DMS 273 (cell line): Measurements from ENCODE around the gene MED9.
"Not testable (repeated sequence)": the region's sequence is repeated elsewhere in the genome, so short reads cannot be mapped to it uniquely, and the experiment has no call there.

ENCODE experiments used
- DNase-seq: peaks from one replicate; lab custom pipeline; 2025; ENCODE audit not compliant: unreplicated experiment; lab: John Stamatoyannopoulos, UW

The MED9 gene, protein sequence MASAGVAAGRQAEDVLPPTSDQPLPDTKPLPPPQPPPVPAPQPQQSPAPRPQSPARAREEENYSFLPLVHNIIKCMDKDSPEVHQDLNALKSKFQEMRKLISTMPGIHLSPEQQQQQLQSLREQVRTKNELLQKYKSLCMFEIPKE

DNA sequence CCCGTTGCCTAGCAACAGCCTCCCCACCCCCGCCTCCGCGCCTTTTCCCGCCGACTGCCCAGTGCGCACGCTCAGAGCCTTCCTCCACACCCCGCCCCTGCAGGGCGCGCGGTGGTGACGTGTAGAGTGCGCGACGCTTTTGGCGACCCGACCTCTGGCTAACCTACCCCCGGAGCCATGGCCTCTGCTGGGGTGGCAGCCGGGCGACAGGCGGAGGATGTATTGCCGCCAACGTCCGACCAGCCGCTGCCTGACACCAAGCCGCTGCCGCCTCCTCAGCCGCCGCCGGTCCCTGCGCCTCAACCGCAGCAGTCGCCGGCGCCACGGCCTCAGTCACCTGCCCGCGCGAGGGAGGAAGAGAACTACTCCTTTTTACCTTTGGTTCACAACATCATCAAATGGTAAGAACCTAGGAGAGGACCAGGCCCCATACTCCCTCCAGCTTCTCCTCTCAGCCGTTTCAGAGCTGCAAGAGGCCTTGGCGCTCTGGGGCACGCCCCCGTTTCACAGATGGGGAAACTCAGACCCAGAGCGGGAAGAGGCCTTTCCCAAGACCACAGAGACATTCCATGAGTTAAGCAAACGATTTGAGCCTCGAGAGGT lies at the start of gene MED9:
Gene MED9 (plus strand): TSS at position 136 of the 603 bp plus-strand sequence. CDS start 42 bp downstream, at position 178.
- peak; percentile 96 for DNase-seq

DNA sequence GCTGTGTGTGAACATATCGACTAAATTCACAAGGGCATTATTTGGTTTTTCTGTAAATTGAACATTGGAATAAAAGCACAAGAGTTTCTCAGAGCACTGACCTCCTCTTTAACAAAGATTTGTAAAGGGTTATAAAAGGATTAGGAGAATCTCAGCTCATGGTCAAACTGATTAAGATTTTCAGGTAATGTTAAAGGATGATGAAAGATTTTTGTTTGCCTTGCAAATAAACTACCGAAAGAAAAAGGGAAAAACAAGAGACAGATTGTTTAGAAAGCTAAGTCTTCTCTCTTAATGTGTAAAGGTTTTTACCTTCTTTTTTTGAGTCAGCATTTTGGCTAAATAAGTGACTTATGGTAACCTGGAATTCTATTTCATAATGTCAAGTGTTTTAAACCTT lies 47.6 kb upstream of the MED9 start:
- DNase-seq = no peak

DNA sequence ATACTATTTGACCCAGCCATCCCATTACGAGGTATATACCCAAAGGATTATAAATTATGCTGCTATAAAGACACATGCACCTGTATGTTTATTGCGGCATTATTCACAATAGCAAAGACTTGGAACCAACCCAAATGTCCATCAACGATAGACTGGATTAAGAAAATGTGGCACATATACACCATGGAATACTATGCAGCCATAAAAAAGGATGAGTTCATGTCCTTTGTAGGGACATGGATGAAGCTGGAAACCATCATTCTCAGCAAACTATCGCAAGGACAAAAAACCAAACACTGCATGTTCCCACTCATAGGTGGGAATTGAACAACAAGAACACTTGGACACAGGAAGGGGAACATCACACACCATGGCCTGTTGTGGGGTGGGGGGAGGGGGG lies 45.9 kb upstream of the MED9 start:
- DNase-seq = not testable (repeated sequence)

DNA sequence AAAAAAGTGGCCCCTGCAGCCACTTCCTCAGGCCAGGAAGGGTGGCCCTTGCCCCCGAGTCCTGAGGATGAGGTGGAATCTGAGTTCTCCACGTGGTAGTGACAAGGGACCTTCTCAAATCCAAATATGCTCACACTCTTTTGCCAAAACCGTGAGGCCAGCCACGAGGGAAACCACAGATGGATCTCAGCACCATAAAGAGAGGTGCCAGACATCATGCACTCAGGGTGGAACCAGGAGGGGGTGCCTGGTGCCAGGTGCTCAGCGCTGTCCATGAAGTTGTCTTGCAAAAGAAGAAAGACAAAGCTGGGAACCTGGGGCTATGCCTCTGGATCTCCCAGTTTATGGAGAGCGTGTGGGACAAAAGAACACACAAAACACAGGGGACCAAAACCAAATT lies 45.2 kb upstream of the MED9 start:
- DNase-seq = no peak

DNA sequence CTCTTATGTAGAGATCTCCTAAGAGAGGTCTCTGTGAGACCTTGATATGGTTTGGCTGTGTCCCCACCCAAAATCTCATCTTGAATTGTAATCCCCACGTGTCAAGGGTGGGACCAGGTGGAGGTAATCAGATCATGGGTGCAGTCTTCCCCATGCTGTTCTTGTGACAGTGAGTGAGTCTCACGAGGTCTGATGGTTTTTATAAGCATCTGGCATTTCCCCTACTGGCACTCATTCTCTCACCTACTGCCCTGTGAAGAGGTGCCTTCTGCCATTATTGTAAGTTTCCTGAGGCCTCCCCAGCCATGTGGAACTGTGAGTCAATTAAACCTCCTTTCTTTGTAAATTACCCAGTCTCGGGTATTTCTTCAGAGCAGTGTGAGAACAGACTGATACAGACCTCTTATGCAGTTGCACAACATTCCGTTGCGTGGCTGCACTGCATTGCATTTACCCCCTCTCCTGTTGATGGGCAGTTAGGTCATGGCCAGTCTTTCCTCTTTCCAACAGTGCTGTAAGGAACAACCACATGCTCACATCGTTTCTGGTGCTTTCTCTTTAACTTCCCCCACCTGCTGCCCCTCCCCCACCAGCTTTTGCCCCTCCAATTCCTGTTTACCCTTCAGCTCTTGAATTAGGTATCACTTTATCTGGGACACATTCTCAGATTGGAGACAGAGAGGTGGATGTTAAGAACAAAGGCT lies 43.6 kb upstream of the MED9 start:
- DNase-seq = no peak

DNA sequence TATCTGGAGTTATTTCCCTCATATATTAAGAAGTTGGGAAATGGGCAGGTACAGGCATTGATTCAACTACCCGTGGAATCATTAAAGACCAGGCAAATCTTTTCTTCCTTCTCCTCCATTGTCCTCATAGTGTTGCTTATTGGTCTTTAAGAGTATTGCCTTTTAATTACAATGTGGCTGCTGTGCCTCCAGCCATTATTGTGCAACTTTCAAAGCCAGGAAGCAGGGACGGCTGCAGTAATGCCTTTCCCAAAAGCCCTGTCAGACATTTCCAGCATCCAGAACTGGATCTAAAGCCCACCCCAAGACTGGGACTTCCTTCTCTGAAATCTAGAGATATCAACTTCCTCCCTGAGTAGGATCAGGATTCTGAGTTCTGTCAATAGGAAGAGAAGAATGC lies 42.3 kb upstream of the MED9 start:
- DNase-seq = no peak

DNA sequence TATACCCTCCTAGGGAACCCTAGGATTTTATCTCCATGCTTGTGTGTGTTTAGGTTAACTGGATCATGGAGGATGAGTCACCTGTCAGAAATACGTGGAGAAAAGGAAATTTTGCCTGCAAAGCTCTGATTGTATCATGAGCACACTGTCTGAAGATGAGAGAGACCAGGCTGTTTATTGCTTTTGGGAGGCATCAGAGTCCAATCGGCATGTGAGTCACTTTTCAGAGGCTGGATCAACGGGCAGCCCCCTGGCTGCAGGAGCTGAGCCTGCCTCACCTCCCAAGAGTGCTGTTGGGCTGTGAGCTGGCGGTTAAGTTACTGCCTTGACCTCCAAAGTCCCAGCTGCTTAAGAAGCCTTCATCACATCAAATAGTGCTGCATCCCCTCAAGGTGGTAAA lies 41.5 kb upstream of the MED9 start:
- no peak for DNase-seq

DNA sequence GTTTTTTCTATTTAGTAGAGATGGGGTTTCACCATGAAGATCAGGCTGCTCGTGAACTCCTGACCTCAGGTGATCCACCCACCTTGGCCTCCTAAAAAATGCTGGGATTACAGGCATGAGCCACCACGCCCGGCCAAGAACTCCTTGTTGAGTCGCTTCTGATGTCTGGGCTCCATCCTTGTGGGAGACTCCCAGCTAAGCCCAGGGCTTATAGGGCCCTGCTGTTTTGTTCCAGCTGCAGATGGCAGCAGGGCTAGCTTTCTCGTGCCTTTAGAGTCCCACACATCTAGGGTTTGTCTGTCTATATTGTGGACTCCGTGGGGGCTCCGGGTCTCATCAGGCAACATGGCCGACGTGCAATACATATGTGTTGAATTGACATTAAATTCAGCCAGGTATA lies 39.3 kb upstream of the MED9 start:
- DNase-seq = no peak

DNA sequence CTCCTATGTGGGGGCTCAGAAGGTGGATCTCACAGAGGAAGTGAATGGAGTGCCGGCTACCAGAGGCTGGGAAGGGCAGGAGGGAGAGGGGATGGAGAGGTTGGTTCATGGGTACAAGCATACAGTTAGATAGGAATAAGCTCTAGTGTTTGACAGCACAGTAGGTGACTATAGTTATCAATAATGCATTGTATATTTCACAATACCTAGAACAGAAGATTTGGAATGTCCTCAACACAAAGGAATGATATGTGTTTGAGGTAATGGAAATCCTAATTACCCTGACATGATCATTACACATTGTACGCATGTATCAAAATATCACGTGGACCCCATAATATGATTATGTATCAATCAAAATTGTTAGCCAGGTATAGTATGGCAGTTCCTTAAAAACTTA lies 38.9 kb upstream of the MED9 start:
- no peak for DNase-seq

DNA sequence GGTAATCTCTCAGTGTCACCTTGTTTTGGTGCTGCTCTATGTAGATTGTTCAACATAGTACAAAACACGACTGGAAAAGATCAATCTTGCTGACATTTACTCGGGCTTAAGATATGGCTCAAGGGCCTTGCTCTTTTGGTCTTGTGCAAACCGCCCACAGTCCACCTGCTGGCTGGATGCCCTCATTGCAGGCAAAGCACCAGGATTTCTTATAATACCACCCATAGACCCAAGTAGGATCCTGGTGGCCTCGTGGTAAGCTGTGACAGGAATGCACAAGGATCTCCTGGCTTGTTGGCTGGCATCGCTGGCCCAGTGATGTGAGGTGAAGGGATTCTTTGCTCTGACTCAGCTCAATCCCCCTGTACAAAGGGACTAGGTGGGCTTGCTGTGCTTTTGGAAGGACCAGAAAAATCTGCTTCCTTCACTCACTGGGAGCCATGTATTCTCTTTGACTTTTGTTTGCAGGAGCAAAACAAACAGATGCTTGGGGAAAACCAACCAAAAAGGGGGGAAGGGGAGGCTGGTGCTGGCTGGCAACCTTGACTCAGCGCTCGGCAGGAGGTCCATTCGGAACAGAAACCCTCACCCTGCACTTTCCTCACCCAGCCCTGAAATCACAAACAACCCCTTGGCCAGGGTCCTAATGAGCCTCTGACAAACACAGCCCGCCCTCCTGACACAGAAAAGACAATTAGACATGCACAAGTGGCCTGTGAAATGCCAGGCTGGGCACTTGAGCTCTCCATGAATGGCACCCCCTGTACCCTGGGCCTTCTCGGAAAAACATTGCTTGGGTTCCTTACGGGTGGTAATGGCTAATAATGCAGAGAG lies 36.6 kb upstream of the MED9 start:
- DNase-seq = peak; percentile 80

DNA sequence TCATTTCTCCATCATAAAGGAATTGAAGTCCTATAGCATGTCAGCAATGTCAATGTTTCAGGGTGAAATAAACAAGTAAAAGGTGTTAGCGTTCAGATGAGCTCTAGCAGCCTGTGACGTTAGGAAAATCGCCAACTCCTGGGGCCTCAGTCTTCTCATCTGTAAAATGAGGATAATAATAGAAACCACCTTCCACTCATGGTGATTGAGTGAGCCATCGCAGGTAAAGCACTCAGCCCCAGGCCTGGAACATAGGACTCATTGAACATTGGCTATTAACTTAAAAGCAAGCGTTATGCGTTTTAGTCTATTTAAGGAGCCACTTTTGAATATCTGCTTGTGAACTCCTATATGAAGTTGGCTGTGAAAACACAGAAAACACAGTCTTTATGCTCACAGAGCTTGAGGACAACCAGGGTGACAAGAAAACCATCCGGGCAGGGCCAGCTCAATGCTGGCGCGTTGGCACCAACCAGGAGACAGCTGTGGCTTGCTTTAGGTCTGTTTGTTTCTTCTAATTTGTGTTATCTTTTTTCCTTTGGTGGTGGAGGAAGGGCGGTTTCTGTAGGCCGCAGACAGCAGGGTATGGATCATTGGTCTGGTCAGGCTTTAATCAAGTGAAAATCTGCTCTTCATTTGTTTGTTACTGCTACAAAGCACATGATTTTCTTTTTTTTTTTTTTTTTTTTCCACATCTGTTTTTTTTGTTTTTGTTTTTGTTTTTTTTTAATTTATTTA lies 35.7 kb upstream of the MED9 start:
- no peak for DNase-seq

DNA sequence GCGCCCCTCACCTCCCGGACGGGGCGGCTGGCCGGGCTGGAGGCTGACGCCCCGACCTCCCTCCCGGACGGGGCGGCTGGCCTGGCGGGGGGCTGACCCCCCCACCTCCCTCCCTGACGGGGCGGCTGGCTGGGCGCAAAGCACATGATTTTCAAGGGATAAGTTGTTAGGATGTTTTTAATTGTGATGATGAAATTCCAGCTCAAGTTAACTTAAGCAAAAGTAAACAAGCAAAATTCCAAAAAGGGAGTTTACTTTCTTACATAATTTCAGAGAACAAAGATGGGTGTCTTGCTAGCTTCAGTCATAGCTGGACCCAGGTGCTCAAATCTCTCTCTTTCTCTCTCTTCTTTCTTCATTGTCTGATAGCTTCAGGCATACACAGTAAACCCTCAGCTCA lies 33.6 kb upstream of the MED9 start:
- DNase-seq = no peak

DNA sequence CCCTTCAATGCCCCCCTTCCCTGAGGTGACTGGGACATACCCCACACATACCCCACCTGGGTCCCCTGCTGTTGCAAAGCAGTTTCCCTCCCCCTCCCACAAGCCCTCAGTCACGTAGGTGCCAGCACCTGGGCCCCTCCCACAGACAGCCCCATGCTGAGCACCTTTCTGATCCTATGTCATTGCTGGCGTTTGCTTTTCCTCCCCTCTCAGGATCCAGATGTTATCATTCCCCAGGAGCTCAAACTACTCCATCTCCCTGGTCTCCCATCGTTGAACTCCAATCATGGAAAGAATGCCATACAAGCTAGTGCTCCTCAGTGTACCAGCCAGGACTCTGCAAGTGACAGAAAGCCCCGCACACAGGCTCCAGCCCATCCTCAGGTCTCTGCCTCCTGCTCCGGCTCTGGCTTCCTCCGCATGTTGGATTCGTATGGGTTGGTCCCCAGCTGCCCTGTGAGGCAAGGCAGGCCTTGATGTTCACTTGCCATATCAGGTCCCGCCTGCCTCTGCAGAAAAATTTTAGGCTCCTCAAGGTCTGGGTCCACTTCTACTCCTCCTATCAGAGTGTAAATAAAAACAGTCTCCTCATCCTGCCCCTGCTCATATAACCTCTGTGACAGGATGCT lies 31.4 kb upstream of the MED9 start:
- DNase-seq = no peak

DNA sequence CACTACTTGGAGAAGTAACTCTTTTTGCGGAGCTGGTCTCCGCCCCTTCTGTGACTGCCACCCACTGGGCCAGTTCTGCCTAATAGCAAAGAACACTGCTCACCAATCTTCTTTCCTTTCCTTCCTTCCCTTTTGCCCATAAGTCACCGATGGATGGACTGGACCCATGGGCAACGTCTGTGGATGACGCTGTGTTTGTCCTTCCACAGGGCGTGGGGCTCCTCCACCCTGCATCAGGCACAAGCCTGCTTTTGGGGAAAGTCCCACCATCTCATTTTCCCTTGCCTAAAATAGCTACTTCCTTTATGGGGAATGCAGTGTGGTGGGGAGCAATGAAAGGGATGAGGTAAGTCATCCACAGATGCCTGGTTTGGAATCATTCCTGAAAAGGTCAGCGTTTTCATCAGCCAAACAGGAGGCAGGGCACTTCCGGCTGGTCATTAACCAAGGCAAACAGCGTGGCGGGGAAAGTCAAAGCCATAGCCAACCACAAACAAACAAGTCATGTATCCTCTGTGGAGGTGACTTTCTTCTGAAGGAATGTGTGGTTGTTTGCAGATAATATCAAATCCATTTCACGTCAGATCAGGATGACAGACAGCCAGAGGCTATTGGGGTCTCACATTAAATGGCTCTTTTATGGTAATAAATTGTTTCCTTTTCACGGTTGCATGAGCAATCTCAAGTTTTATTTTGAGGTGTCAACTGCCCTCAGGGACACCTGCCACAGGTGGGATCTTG lies 30.7 kb upstream of the MED9 start:
- DNase-seq = no peak

DNA sequence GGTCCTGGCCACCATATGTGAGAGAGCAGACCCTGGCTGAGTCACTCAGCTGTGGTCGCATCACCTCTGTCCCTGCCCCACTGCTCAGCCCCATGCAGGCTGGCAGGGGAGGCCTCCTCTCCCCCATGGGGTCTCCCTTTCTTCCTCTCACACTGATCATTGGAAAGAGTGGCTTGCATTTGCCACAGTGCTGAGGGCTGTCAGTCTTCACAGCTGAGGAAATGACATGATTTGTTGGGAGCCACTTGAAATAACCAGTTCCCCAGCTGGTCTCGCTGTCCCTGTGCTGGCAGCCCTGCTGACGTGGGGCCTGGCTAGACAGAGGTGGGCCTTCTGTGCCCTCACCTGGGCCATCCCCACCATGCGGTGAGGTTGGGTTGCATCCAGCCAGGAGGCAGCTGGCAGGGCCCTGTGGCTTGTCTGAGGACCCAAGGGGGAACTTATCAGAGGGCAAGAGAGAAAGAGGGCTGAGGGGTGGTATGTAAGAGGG lies 30.1 kb upstream of the MED9 start:
- no peak for DNase-seq

DNA sequence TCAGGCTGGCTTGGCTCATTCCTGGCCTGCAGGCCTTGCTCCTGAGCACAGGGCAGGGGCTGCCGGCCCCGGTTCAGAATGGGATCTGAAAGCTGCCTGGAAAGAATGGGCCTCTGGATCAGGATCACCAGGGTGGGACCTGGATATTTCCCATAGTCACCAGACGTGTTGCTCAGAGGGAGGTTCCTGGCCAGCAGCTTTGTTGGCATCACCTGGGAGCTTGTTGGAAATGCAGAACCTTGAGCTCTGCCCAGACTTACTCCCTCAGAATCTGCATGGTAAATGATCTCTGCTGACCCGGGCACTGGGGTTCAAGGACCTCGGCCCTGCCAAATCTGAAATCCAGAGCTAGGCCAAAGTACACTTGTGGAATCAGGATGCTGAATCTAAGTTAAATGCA lies 29.5 kb upstream of the MED9 start:
- DNase-seq = no peak

DNA sequence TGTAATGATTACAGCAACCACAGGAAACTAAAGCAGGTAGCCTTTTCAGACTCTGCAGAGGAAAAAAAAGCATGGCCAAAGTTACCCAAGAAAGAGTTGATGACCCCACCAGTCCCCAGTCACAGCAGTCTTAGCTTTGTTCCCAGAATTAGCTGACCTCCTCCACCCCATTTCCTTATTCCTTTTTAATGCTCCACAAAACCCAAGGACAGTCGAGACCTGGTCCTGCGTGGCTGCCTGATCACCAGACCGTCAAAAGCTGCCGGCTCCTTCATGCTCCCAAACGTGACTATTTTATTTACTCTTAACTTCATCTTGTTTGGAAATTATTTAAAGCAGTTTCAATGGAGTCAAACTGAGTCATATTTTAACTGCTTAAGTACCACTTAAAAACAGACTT lies 28.7 kb upstream of the MED9 start:
- DNase-seq = no peak

DNA sequence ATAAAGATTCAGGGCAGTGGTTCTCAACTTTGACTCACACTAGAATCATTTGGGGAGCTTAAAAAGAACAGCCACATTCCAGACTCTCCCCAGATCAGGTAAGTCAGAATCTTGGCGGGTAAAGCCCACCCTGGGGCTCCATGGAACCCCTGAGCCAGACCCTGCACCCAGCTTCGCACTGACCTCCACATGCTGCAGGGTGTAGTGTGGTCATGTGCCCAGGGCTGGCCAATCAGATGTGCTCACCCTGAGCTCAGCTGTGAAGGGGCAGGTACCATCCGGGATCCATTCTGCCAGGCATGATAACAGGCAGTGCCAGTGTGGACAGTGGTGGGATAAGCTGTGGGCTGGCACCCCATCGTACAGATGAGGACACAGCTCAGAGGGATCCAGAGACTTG lies 28.1 kb upstream of the MED9 start:
- DNase-seq = no peak

DNA sequence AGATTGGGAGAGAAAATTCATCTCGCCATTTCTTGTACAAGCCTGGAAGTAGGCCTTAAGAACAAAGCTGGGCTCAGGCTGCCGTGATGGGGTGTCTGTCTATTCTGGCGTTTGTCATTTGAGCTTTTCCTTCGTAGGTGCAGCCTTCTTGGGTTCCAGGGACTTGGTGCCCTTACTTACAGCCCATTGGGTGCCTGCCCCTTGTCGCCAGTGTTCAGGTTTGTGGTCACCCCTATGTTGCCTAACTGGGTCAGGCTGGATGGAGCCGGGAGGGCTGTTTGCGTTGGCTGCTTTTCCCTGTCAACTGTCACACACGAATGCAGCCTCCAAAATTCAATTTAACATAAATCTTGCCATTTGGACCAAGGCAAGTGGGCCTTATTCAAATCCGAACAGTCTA lies 23.7 kb upstream of the MED9 start:
- DNase-seq = no peak

DNA sequence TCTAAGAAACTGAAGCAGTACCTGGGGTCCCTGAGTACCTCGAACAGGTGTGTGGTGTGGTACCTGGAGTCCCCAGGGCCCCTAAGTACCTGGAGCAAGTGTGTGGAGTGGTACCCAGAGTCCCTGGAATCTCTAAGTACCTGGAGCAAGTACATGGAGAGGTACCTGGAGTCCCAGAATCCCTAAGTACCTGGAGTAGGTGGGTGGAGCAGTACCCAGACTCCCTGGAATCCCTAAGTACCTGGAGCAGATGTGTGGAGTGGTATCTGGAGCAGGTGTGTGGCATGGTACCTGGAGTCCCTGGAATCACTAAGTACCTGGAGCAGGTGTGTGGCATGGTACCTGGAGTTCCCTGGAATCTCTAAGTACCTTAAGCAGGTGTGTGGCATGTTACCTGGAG lies 22.5 kb upstream of the MED9 start:
- DNase-seq = no peak
